Endodermal cell (in vitro differentiated cells): ENCODE measurements around the gene PRR5L. TPM values are rescaled to one million over a fixed set of nuclear protein-coding genes. Genes with fewer than 3 reads are reported as not detected.

ENCODE experiments used
- DNase-seq: peaks from one replicate; pipeline ENCODE4 v3.0.0-alpha.2; 2017
- H3K27ac ChIP-seq: 2 replicates; pipeline ENCODE4 v1.5.1; 2013; ENCODE audit warnings: mild to moderate bottlenecking, low read depth, low read length, moderate library complexity
- H3K27me3 ChIP-seq: 2 replicates; pipeline ENCODE4 v1.6.1; 2013; ENCODE audit warnings: mild to moderate bottlenecking, low read length, moderate library complexity; ENCODE audit not compliant: insufficient read depth, control insufficient read depth, poor library complexity, severe bottlenecking
- H3K36me3 ChIP-seq: 2 replicates; pipeline ENCODE4 v1.7.0; 2013; ENCODE audit warnings: mild to moderate bottlenecking, low read length, moderate library complexity; ENCODE audit not compliant: control insufficient read depth, insufficient read depth
- H3K4me1 ChIP-seq: one replicate; pipeline ENCODE4 v1.7.0; 2013; ENCODE audit warnings: low read length; ENCODE audit not compliant: control insufficient read depth, insufficient read depth
- H3K4me3 ChIP-seq: 2 replicates; pipeline ENCODE4 v1.5.1; 2013; ENCODE audit warnings: mild to moderate bottlenecking, low read length, moderate library complexity
- H3K9ac ChIP-seq: 2 replicates; pipeline ENCODE4 v1.6.1; 2013; ENCODE audit warnings: mild to moderate bottlenecking, low read length, moderate library complexity; ENCODE audit not compliant: poor library complexity, severe bottlenecking; ENCODE audit errors: extremely low read depth
- H3K9me3 ChIP-seq: 2 replicates; pipeline ENCODE4 v1.6.1; 2013; ENCODE audit warnings: mild to moderate bottlenecking, low read length, moderate library complexity; ENCODE audit not compliant: control insufficient read depth
- H3K27ac Mint-ChIP-seq: 2 replicates; pipeline ENCODE4 v1.8.0; 2020; ENCODE audit warnings: mixed read lengths
- H3K27me3 Mint-ChIP-seq: 2 replicates; pipeline ENCODE4 v1.8.0; 2021; ENCODE audit warnings: mild to moderate bottlenecking, mixed read lengths; ENCODE audit not compliant: insufficient read depth
- H3K36me3 Mint-ChIP-seq: 2 replicates; pipeline ENCODE4 v1.8.0; 2020; ENCODE audit warnings: low read depth, mixed read lengths
- H3K4me1 Mint-ChIP-seq: 2 replicates; pipeline ENCODE4 v1.8.0; 2020; ENCODE audit warnings: mixed read lengths
- H3K4me3 Mint-ChIP-seq: 2 replicates; pipeline ENCODE4 v1.8.0; 2020; ENCODE audit warnings: mild to moderate bottlenecking, moderate library complexity, mixed read lengths
- H3K9me3 Mint-ChIP-seq: 2 replicates; pipeline ENCODE4 v1.8.0; 2020; ENCODE audit warnings: mild to moderate bottlenecking, mixed read lengths
- CTCF ChIP-seq: fragments of 200-600 bp; sonication (generic); conservative IDR thresholded peaks from 2 replicates; pipeline ENCODE4 v1.5.0; 2021; ENCODE audit warnings: antibody characterized with exemption, mild to moderate bottlenecking
- WGBS, 2 experiments: methylation state at CpG; one replicate each; pipeline versions ENCODE4 v1.1.5 to v1.1.7; 2013; ENCODE audit warnings: missing lambda C conversion rate in 2 of 2, mixed read lengths in 1 of 2; ENCODE audit not compliant: insufficient coverage in 1 of 2, insufficient read length in 1 of 2; 5-methylcytosine and 5-hydroxymethylcytosine counted together
- total RNA-seq, 2 donors: library from RNA; stranded (reverse); fragmentation: NEBNext Ultra II Directional in 1 of 2; extraction: Animal tissue kit (Norgen Biotek cat#: 25700) in 1 of 2; gene quantifications; 2 replicates in 1 of 2; 3 replicates in 1 of 2; pipeline ENCODE4 v1.2.1, GENCODE V29; 2021

Gene PRR5L
- total RNA-seq, 2 donors from 2014 or later = 5.3 to 7.2 TPM

- no peaks in the 10 kb centered on the region for H3K27me3 Mint-ChIP-seq
- no peak overlapping the region for H3K4me3 Mint-ChIP-seq
- peaks cover 3% of the 10 kb centered on the region for H3K4me1 Mint-ChIP-seq
- Histone ChIP-seq H3K36me3 (peaks cover 74% of the 10 kb centered on the region), H3K4me3 (no peak overlapping the region), H3K9ac (no peak overlapping the region), H3K27ac (no peak overlapping the region), H3K4me1 (no peaks in the 10 kb centered on the region), H3K9me3 (no peaks in the 10 kb centered on the region), H3K27me3 (no peaks in the 10 kb centered on the region)
- H3K27ac Mint-ChIP-seq = no peak overlapping the region
- 92 to 100% methylated on average over 1 of the region's 1 CpG for WGBS, 2 experiments
- no peaks in the 10 kb centered on the region for H3K9me3 Mint-ChIP-seq
- H3K36me3 Mint-ChIP-seq = peaks cover 42% of the 10 kb centered on the region
- no peak for DNase-seq
- no peak for TF ChIP-seq CTCF
Measured at GRCh38 chr11:36498721-36499120, 202.6 kb downstream of the PRR5L start.

- no peaks in the 10 kb centered on the region for H3K27me3 ChIP-seq
- 100% methylated on average over 4 of the region's 4 CpGs; no CpG with 5 or more reads in 1 of the 2 experiments for WGBS, 2 experiments
- peaks cover 44% of the 10 kb centered on the region for H3K36me3 Mint-ChIP-seq
- no peaks in the 10 kb centered on the region for H3K4me1 ChIP-seq
- peaks cover 71% of the 10 kb centered on the region for H3K36me3 ChIP-seq
- H3K9ac ChIP-seq = no peak overlapping the region
- H3K27ac Mint-ChIP-seq = no peak overlapping the region
- H3K4me3 Mint-ChIP-seq = no peak overlapping the region
- no peaks in the 10 kb centered on the region for H3K9me3 Mint-ChIP-seq
- no peak overlapping the region for H3K4me3 ChIP-seq
- H3K27me3 Mint-ChIP-seq = no peaks in the 10 kb centered on the region
- TF ChIP-seq CTCF = no peak
- no peak for DNase-seq
- H3K4me1 Mint-ChIP-seq = peaks cover 4% of the 10 kb centered on the region
- H3K27ac ChIP-seq = no peak overlapping the region
- no peaks in the 10 kb centered on the region for H3K9me3 ChIP-seq
Measured at GRCh38 chr11:36499315-36499714, 203.2 kb downstream of the PRR5L start.

- Histone ChIP-seq H3K4me3 (no peak overlapping the region), H3K9ac (no peak overlapping the region), H3K4me1 (no peaks in the 10 kb centered on the region), H3K36me3 (peaks cover 68% of the 10 kb centered on the region), H3K27ac (peak overlapping the region; percentile 54), H3K27me3 (no peaks in the 10 kb centered on the region), H3K9me3 (no peaks in the 10 kb centered on the region)
- Mint-ChIP-seq H3K27ac (peak overlapping the region; percentile 13), H3K36me3 (peaks cover 44% of the 10 kb centered on the region), H3K9me3 (no peaks in the 10 kb centered on the region), H3K27me3 (no peaks in the 10 kb centered on the region), H3K4me3 (no peak overlapping the region), H3K4me1 (peaks cover 8% of the 10 kb centered on the region)
- TF ChIP-seq CTCF = no peak
- 79% methylated on average over 1 of the region's 1 CpG; no CpG with 5 or more reads in 1 of the 2 experiments for WGBS, 2 experiments
- no peak for DNase-seq
Measured at GRCh38 chr11:36500315-36500721, 204.2 kb downstream of the PRR5L start.
